Activated CD8-positive, alpha-beta memory T cell treated with anti-CD3 and anti-CD28 coated beads, Interleukin-2, amount 50 U/mL, for 24 hours (primary cell): ENCODE measurements around the gene SEC24D.
A peak's percentile ranks its signal among the peaks of the same experiment; 100 is the strongest.

Experiments
- DNase-seq: peaks from one replicate; pipeline ENCODE4 v3.0.0-alpha.2; 2020; ENCODE audit errors: extremely low read depth

The SEC24D gene

DNA sequence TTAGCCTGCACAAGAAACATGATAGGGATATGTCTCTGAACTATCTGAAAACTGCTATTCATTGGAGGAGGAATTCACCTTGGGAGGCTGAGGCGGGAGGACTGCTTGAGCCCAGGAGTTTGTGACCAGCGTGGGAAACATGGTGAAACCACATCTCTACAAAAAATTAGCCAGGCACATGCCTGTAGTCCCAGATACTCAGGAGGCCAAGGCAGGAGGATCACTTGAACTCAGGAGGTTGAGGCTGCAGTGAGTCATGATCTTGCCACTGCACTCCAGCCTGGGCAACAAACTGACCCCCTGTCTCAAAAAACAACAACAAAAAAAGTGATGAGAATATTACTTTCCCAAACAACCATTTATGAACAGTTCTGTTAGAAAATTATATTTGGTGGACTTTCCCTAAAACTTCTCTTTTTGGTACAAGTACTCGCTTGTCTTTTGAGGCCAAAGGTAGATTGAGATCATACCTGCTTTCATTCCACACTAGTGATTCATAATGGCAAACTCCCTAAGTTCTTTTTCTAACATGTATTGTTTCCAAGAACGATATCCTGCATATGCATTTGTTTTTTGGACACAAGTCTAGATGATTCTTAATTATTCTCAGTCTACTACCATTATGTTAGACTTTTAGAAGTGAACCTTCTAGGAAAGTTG lies 117.3 kb downstream of the SEC24D start:
- DNase-seq, result no peak

DNA sequence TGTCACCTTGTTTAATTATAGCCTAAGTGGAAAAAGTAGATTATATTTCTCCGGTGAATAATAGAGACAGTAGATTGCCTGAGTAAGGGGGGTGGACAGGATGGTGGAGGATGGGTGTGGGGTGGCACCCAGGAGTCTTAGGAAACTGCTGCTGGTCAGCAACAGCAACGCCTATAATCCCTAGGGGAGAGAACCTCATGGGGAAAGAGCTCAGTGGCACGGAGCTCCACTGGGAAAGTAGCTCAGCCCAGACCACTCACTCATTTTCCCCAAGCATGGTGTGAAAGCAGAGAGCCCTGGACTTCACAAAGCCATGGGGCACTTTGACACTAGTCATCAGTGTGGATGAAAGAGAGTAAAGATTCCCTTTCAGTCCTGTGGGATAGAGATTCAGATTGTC lies 119.6 kb downstream of the SEC24D start:
- DNase-seq, result no peak

DNA sequence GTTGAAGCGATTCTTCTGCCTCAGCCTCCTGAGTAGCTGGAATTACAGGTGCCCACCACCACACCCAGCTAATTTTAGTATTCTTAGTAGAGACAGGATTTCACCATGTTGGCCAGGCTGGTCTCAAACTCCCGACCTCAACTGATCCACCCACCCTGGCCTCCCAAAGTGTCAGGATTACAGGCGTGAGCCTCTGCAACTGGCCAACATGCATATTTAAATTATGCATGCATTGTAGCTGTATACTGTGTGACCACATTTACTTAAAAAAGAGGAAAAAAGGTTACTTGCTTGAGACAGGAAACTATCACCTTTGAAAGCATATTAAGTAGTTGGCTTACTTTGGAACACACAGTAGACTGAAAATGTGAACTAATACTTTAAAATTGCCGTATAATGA lies 121.2 kb downstream of the SEC24D start:
- DNase-seq, result no peak

DNA sequence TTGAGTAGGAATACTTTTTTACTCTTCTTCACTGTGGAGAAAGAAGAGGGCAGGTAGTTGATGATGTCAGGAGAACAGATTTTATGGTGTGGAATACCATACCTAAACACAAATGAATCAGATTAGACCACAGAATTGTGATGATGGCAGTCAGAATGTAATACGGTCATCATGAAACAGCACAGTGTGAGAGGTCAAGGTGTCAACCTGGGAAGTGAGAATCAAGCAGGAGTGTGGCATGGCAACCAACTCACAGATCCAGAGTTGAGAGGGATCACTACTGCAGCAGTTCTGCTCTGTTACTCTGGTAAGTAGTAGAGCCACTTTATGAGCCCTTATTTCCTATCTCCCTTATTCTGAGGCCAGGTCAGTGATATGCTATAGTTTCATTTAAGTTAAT lies 123.1 kb downstream of the SEC24D start:
- no peak for DNase-seq

DNA sequence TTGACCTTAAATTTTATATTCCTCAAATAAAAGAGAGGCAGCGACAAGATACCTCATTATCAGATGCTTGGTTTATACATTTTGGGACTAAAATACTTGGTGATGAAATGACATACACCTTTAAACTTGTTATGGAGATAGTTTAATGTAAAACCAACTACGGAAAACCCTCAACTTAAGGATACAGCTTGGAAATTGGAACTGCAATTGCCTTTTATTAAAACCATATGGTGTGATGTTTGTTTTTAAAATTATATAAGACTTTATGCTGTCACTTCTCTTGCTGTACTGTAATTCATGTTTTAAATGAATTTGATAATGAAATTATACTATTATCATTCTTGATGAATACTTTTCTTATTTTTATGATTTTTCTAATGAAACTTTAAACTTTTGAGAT lies 124.9 kb downstream of the SEC24D start:
- DNase-seq, result no peak

DNA sequence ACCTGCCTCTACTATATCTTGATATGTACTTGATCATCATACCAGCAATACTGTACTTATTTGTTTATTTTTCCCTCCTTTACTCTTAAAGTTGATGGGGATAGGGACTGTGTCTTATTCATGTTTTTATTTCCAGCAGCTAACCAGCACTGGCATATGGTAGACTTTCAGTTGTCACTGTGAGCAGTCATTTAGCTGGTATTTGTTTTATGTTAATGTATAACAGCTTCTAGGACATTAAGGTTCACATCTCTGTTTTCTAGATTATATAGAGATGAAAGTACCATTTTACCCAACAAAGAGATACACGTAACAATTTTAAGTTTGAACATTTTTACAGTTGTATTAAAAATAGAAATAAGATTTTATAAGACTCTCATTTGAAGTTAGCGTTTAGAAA lies 132.8 kb downstream of the SEC24D start:
- DNase-seq, result no peak

DNA sequence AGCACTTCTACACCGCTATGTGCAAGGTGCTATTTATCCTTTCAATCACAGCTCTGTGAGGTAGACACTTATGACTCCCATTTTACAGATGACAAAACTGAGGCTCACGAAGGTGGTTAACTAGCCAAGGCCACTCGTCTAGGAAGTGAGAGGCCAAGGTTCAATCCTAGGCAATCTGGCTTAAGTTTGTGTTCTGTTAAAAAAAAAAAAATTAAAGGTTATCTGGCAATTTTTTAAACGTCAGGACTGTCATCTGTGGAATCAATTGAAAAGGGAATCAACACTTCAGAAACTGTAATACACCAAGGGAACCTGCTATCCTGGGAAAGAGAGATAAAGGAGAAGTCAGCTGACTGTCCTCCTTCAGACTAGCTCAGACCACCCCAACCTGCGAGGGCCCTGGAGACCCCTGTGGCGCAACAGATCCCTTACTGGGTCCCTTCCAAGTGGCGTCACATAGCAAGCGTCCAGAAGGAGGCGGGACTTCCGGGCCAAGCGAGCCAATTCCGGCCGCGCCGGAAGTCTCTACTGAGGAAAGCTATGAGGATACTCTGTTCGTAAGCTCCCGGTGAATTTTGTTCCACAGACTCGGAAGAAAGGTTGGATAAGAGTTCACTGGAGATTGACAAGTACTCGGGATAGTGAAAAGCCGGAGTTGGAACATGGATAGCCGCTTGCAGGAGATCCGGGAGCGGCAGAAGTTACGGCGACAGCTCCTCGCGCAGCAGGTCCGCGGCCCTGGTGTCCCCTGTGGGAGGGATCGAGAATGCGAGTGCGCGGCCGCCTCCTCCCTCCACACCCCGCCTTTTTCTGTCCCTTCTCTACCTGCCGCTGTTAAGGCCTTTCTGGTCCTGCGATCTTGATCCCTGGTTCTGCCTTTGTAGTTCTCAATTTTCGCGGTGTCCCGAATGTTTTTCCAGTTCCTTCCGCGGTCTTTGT lies 150.8 kb downstream of the SEC24D start, which contains the start of gene METTL14:
METTL14 (plus strand) TSS at position 520 of the 939 bp plus-strand sequence; CDS start at position 663, 143 bp downstream.
- peak; percentile 80 for DNase-seq

DNA sequence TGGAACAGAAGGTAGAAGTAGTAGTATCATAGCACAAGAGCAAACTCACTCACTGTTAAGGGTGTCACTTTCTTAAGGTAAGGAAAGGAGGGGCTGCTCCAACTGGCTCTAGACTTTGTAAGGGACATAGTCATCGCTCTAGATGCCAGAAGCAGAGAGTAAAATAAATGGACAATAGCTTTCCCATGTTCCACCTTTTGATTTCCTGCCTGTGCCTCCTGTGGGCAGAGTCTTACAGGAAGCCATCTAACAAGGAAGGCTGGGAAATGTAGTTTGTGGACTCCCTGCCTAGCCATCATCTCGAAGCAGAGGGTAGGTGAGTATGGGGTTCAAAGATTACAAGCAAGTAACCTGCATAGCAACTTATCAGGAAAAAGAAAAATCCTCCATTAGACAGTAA lies 152.4 kb downstream of the SEC24D start:
- no peak for DNase-seq

DNA sequence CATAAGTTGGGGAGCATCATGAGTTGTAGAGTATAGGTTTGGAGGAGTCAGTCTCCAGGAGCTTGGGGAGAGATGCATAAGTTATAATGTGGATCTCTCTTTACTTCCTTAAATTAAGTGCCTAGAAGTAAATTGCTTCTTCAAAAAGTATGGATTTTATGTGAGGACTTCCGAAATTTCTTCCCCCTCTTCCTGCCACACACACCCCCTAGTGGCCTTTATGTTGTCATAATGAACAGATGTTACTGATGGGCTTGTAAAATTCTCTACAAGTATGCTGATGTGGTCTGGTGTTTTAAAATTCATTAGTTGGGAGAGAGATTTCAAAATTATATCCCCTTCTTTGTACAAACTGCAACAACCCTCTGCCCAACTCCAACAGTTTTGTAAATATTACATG lies 153.0 kb downstream of the SEC24D start:
- no peak for DNase-seq

DNA sequence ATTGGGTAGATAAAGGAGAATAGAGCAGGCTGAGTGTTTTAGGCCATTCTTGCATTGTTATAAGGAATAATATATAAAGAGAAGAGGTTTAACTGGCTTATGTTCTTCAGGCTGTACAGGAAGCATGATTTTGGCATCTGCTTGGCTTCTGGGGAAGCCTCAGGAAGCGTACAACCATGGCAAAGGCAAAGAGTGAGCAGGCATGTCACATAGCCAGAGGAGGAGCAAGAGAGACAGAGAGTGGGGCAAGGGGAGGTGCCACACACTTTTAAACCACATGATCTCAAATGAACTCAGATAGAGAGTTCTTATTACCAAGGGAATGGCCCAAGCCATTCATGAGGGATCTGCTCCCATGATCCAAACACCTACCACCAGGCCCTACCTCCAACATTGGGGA lies 155.1 kb downstream of the SEC24D start:
- no peak for DNase-seq

DNA sequence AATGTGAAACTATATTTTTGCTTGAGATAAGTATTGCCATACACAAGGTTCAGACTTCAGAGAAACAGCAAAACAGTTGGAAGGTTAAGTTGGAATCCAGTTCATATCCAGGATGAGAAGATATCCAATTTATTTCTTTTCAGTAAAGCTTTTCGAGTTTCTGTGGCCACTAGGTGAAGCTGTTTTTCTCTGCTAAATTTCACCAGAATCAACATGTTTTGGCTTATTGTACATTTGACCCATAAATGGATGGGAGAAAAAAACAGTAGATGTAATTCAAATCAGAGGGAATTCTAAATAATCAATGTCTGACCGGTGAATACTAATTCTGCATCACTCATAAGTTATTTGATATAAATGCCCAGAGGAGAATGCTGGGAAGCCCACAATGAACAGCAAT lies 159.8 kb downstream of the SEC24D start:
- no peak for DNase-seq
